Osteoblast (primary cell): ENCODE results near the gene LILRA5. TPM values are rescaled to one million over a fixed set of nuclear protein-coding genes. Genes with fewer than 3 reads are reported as not detected.

Experiments
- DNase-seq: peaks from one replicate; pipeline ENCODE4 v3.0.0; 2011; ENCODE audit warnings: low spot score, mixed read lengths; ENCODE audit not compliant: insufficient read length; ENCODE audit errors: missing footprints
- H2AFZ ChIP-seq: 2 replicates; pipeline ENCODE4 v1.6.0; 2011; ENCODE audit warnings: mild to moderate bottlenecking, low read length
- H3K27ac ChIP-seq: 2 replicates; pipeline ENCODE4 v1.5.1; 2011; ENCODE audit warnings: mild to moderate bottlenecking, low read depth, low read length, moderate library complexity
- H3K27me3 ChIP-seq: 2 replicates; pipeline ENCODE4 v1.6.0; 2012; ENCODE audit warnings: mild to moderate bottlenecking, control low read depth, inconsistent platforms, low read length, moderate library complexity; ENCODE audit not compliant: insufficient read depth
- H3K36me3 ChIP-seq: 2 replicates; pipeline ENCODE4 v1.5.1; 2011; ENCODE audit warnings: mild to moderate bottlenecking, low read length, control low read depth, moderate library complexity; ENCODE audit not compliant: insufficient read depth
- H3K4me1 ChIP-seq: 2 replicates; pipeline ENCODE4 v1.5.1; 2011; ENCODE audit warnings: mild to moderate bottlenecking, low read length, control low read depth, moderate library complexity; ENCODE audit not compliant: insufficient read depth
- H3K4me2 ChIP-seq: 2 replicates; pipeline ENCODE4 v1.6.0; 2011; ENCODE audit warnings: mild to moderate bottlenecking, low read length; ENCODE audit not compliant: insufficient read depth
- H3K4me3 ChIP-seq: fragments of 200-600 bp; sonication (generic); 3 replicates; pipeline ENCODE4 v1.5.1; 2012; ENCODE audit warnings: mild to moderate bottlenecking, low read length, inconsistent platforms; ENCODE audit not compliant: insufficient read depth
- H3K79me2 ChIP-seq: 2 replicates; pipeline ENCODE4 v1.6.0; 2012; ENCODE audit warnings: mild to moderate bottlenecking, low read length, control low read depth, inconsistent platforms; ENCODE audit not compliant: insufficient read depth
- H3K9me3 ChIP-seq: 2 replicates; pipeline ENCODE4 v1.5.1; 2011; ENCODE audit warnings: low read depth, low read length, control low read depth
- H4K20me1 ChIP-seq: 2 replicates; pipeline ENCODE4 v1.6.0; 2012; ENCODE audit warnings: mild to moderate bottlenecking, low read length, control low read depth; ENCODE audit not compliant: insufficient read depth
- total RNA-seq: library from RNA; depleted of rRNA; stranded (reverse); fragments of >200 nt; gene quantifications from 2 replicates; pipeline ENCODE4 v1.2.3, GENCODE V29; 2012
- TF ChIP-seq, protein P1 (sequence below): IDR thresholded peaks from 2 replicates; pipeline ENCODE4 v1.5.1; 2011; ENCODE audit warnings: mild to moderate bottlenecking, low read depth, low read length, moderate library complexity; ENCODE audit errors: extremely low read depth

The LILRA5 gene
- total RNA-seq, 1 donor: 0.36 TPM

DNA sequence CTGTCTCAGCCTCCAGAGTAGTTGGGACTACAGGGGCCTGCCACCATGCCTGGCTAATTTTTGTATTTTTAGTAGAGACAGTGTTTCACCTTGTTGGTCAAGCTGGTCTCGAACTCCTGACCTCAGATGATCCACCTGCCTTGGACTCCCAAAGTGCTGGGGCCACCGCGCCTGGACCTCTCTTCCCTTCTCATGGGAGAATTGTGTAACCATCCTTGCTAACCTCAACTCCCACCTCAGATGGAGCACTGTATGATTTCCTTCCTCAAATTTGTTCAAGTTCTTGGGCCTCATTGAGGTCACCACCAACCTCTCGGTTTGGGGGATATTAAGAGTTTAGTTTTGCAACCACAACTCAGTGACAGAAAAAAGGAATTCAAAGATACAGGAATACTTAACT is 10.7 kb downstream of the LILRA5 start:
- Histone ChIP-seq H3K27ac (no peak overlapping the region), H3K79me2 (no peaks in the 10 kb centered on the region), H3K4me3 (no peak overlapping the region), H3K4me2 (no peak overlapping the region), H3K27me3 (no peaks in the 10 kb centered on the region), H3K36me3 (no peaks in the 10 kb centered on the region), H4K20me1 (no peaks in the 10 kb centered on the region), H2AFZ (no peak overlapping the region), H3K9me3 (no peaks in the 10 kb centered on the region), H3K4me1 (no peaks in the 10 kb centered on the region)
- TF ChIP-seq, protein P1, sequence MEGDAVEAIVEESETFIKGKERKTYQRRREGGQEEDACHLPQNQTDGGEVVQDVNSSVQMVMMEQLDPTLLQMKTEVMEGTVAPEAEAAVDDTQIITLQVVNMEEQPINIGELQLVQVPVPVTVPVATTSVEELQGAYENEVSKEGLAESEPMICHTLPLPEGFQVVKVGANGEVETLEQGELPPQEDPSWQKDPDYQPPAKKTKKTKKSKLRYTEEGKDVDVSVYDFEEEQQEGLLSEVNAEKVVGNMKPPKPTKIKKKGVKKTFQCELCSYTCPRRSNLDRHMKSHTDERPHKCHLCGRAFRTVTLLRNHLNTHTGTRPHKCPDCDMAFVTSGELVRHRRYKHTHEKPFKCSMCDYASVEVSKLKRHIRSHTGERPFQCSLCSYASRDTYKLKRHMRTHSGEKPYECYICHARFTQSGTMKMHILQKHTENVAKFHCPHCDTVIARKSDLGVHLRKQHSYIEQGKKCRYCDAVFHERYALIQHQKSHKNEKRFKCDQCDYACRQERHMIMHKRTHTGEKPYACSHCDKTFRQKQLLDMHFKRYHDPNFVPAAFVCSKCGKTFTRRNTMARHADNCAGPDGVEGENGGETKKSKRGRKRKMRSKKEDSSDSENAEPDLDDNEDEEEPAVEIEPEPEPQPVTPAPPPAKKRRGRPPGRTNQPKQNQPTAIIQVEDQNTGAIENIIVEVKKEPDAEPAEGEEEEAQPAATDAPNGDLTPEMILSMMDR: no peak
- DNase-seq: no peak

DNA sequence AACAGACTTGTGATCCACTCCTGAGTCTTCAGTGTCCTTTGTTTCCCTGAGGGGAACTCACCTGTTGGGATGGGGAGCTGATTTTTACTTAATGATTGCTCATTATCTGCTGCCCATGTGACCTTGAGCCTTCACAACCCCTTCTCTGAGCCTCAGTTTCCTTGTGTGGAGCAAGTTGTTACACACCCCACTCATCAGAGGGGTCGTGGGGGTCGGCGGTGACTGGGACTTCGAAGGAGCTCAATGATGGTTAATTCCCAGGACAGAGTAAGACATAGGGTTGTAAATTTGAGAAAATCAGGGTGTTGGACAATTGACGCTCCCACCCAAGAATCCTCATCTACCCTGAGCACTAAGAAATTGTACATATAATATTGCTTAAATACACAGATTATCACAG is 13.5 kb downstream of the LILRA5 start:
- Histone ChIP-seq H3K4me2 (no peak overlapping the region), H3K27ac (no peak overlapping the region), H3K27me3 (no peaks in the 10 kb centered on the region), H3K9me3 (no peaks in the 10 kb centered on the region), H2AFZ (no peak overlapping the region), H3K79me2 (no peaks in the 10 kb centered on the region), H3K4me3 (no peak overlapping the region), H3K4me1 (no peaks in the 10 kb centered on the region), H3K36me3 (no peaks in the 10 kb centered on the region), H4K20me1 (no peaks in the 10 kb centered on the region)
- no peak for DNase-seq
- TF ChIP-seq, protein P1: no peak

GRCh38 chr19:54299126-54299498 is 13.9 kb downstream of the LILRA5 start:
- H3K36me3 ChIP-seq: no peaks in the 10 kb centered on the region
- no peak overlapping the region for H3K4me2 ChIP-seq
- H3K27me3 ChIP-seq: no peaks in the 10 kb centered on the region
- H4K20me1 ChIP-seq: no peaks in the 10 kb centered on the region
- H3K4me3 ChIP-seq: no peak overlapping the region
- H2AFZ ChIP-seq: no peak overlapping the region
- H3K79me2 ChIP-seq: no peaks in the 10 kb centered on the region
- TF ChIP-seq, protein P1: no peak
- DNase-seq: no peak
- no peak overlapping the region for H3K27ac ChIP-seq
- H3K4me1 ChIP-seq: no peaks in the 10 kb centered on the region
- H3K9me3 ChIP-seq: no peaks in the 10 kb centered on the region

- no peaks in the 10 kb centered on the region for H3K4me1 ChIP-seq
- H3K9me3 ChIP-seq: no peaks in the 10 kb centered on the region
- H3K79me2 ChIP-seq: no peaks in the 10 kb centered on the region
- TF ChIP-seq, protein P1: no peak
- no peaks in the 10 kb centered on the region for H3K27me3 ChIP-seq
- no peak overlapping the region for H3K4me3 ChIP-seq
- no peak overlapping the region for H2AFZ ChIP-seq
- H3K36me3 ChIP-seq: no peaks in the 10 kb centered on the region
- no peak overlapping the region for H3K27ac ChIP-seq
- no peak overlapping the region for H3K4me2 ChIP-seq
- no peak for DNase-seq
- no peaks in the 10 kb centered on the region for H4K20me1 ChIP-seq
Measured at GRCh38 chr19:54298357-54299125, 14.4 kb downstream of the LILRA5 start.
